Measurements from ENCODE around the gene NAA15.
"Not testable (repeated sequence)": the region's sequence is repeated elsewhere in the genome, so short reads cannot be mapped to it uniquely, and the experiment has no call there.

NAA15 gene

DNA sequence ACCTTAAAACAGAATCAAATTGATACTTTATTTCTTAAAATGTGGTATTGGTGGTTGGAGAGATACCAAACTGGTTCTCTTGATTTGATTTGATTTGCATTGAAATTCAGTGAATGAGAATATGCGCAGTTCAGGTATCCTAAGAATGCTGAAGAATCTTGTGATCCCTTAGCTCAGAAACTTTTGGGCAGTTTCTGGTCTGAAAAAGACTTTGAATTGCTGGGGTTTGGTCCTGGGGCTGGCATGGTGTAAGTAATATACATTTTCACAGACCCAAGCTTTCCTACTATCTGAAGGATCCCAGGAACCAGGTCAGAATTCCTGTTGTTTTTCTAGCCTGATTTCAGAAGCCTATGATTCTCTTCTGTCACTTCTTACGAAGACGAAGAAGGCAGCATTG lies 159.3 kb downstream of the NAA15 start:
- no peak for DNase-seq (ENCODE audit: low spot score)
- in situ Hi-C loops (cut with MboI; ENCODE audit: low sequenced_read_pairs, unreplicated experiment) = no loop called here
- TF ChIP-seq, protein P1, sequence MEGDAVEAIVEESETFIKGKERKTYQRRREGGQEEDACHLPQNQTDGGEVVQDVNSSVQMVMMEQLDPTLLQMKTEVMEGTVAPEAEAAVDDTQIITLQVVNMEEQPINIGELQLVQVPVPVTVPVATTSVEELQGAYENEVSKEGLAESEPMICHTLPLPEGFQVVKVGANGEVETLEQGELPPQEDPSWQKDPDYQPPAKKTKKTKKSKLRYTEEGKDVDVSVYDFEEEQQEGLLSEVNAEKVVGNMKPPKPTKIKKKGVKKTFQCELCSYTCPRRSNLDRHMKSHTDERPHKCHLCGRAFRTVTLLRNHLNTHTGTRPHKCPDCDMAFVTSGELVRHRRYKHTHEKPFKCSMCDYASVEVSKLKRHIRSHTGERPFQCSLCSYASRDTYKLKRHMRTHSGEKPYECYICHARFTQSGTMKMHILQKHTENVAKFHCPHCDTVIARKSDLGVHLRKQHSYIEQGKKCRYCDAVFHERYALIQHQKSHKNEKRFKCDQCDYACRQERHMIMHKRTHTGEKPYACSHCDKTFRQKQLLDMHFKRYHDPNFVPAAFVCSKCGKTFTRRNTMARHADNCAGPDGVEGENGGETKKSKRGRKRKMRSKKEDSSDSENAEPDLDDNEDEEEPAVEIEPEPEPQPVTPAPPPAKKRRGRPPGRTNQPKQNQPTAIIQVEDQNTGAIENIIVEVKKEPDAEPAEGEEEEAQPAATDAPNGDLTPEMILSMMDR (IDR thresholded peaks at IDR 0.05; ENCODE audit: borderline replicate concordance, control extremely low read depth, extremely low read depth, insufficient read depth, missing control alignments) = no peak

DNA sequence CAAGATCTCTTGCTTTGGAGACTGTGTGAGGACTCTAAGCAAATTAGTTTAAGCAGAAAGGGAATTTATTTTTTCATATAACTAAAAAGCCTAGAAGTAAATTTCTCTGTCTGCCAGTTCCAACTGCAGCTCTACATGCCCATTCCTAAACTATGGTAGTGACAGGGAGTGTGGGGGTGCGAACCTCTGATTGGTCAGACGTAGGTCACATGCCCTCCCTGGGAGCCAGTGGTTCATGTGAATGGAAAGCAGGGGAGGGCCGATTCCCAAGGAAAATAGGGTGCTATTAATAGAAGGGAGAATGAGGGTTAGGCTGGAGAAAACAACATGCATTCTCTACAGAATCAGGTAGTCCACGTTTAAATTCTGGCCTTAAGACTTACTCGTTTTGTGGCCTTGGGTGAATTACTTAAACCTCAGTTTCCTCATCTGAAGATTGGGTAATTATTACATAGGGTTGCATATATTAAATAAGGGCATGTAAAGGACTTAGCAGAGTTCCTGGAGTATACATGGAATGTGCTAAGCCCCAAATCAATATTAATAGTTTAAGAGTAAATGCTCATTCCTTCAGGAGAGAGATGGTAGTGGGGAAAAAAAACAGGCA lies 159.8 kb downstream of the NAA15 start:
- DNase-seq (ENCODE audit: low spot score) = no peak
- in situ Hi-C loops (cut with MboI; ENCODE audit: low sequenced_read_pairs, unreplicated experiment) = no loop called here
- TF ChIP-seq, protein P1 (IDR thresholded peaks at IDR 0.05; ENCODE audit: borderline replicate concordance, control extremely low read depth, extremely low read depth, insufficient read depth, missing control alignments) = no peak

DNA sequence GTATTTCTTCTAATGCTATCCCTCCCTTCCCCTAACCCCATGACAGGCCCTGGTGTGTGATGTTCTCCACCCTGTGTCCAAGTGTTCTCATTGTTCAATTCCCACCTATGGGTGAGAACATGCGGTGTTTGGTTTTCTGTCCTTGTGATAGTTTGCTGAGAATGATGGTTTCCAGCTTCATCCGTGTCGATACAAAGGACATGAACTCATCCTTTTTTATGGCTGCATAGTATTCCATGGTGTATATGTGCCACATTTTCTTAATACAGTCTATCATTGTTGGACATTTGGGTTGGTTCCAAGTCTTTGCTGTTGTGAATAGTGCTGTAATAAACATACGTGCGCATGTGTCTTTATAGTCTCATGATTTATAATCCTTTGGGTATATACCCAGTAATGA lies 163.2 kb downstream of the NAA15 start:
- DNase-seq (ENCODE audit: low spot score); in situ Hi-C loops (cut with MboI; ENCODE audit: low sequenced_read_pairs, unreplicated experiment): not testable (repeated sequence)

DNA sequence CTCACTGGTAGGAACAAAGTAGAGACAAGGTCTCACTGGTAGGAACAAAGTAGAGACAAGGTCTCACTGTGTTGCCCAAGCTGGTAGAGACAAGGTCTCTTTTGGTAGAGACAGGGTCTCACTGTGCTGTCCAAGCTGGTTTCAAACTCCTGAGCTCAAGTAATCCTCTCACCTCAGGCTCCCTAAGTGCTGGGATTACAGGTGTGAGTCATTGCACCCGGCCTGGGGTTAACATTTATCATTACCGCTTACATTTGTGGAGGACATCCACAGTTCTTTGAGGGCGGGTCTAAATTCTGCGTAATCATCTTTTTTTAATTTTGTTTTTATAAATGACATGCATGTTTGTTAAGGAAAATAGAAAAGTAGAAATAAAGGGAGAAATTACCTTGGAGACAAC lies 164.6 kb downstream of the NAA15 start:
- no peak for DNase-seq (ENCODE audit: low spot score)
- in situ Hi-C loops (cut with MboI; ENCODE audit: low sequenced_read_pairs, unreplicated experiment) = no loop called here
- TF ChIP-seq, protein P1 (IDR thresholded peaks at IDR 0.05; ENCODE audit: borderline replicate concordance, control extremely low read depth, extremely low read depth, insufficient read depth, missing control alignments) = no peak

DNA sequence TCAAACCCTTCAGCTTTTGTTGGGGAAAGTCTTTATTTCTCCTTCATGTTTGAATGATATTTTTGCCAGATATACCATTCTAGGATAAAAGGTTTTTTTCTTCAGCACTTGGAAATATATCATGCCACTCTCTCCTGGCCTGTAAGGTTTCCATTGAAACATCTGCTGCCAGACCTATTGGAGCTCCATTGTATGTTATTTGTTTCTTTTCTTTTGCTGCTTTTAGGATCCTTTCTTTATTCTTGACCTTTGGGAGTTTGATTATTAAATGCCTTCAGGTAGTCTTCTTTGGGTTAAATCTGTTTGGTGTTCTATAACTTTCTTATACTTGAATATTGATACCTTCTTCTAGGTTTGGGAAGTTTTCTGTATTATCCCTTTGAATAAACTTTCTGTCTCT lies 167.5 kb downstream of the NAA15 start:
- in situ Hi-C loops (cut with MboI; ENCODE audit: low sequenced_read_pairs, unreplicated experiment); DNase-seq (ENCODE audit: low spot score): not testable (repeated sequence)

DNA sequence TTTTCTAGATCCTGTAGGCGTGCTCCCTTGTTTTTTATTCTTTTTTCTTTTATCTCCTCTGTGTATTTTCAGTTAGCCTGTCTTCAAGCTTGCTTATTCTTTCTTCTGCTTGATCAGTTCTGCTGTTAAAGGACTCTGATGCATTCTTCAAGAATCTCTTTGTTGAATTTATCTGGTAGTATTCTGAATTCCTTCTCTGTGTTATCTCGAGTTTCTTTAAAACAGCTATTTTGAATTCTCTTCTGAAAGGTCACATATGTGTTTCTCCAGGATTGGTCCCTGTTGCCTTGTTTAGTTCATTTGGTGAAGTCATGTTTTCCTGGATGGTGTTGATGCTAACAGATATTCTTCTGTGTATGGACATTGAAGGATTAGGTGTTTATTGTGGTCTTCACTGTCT lies 167.9 kb downstream of the NAA15 start:
- TF ChIP-seq, protein P1 (IDR thresholded peaks at IDR 0.05; ENCODE audit: borderline replicate concordance, control extremely low read depth, extremely low read depth, insufficient read depth, missing control alignments) = no peak
- no peak for DNase-seq (ENCODE audit: low spot score)
- in situ Hi-C loops (cut with MboI; ENCODE audit: low sequenced_read_pairs, unreplicated experiment) = no loop called here
